Left lobe of liver (tissue), 2 donors: ENCODE results near the gene ANKMY1. TPM values are rescaled to one million over a fixed set of nuclear protein-coding genes. Genes with fewer than 3 reads are reported as not detected.
A peak's percentile ranks its signal among the peaks of the same experiment; 100 is the strongest.

Experiments used
- ATAC-seq: fragments of 200-7000 bp; cut with Tn5 transposase; one replicate; pipeline ENCODE4 v1.9.1; 2020; ENCODE audit warnings: mild to moderate bottlenecking, moderate library complexity
- DNase-seq: peaks from one replicate; pipeline ENCODE4 v3.0.0-alpha.2; 2020; ENCODE audit warnings: low spot score
- total RNA-seq: library from RNA; stranded (reverse); gene quantifications from one replicate; pipeline ENCODE4 v1.2.1, GENCODE V29; 2021
- donor health status: DM: no; HTN: no; CAD: no; lungs with moderate emphysema.
- donor health status: DM: no; HTN: yes; CAD: no.

Gene ANKMY1
- total RNA-seq, 1 donor from 2014 or later = 13.1 TPM

- no peak for ATAC-seq
- DNase-seq = no peak
Measured at GRCh38 chr2:240440251-240440650, 117.5 kb downstream of the ANKMY1 start.

- no peak for ATAC-seq
- DNase-seq = no peak
Measured at GRCh38 chr2:240439698-240440151, 118.1 kb downstream of the ANKMY1 start.

GRCh38 chr2:240438810-240439697 lies 118.7 kb downstream of the ANKMY1 start:
- no peak for DNase-seq
- ATAC-seq = no peak

- peak; percentile 67 for ATAC-seq
Measured at GRCh38 chr2:240437861-240438809, 119.7 kb downstream of the ANKMY1 start.

GRCh38 chr2:240437551-240437860 lies 120.3 kb downstream of the ANKMY1 start:
- ATAC-seq (no peak), DNase-seq (no peak)

More at GRCh38 chr2:240437861-240438809, 119.7 kb downstream of the ANKMY1 start:
- peak; percentile 79 for DNase-seq

GRCh38 chr2:240436683-240437550 lies 120.9 kb downstream of the ANKMY1 start:
- DNase-seq = no peak
- no peak for ATAC-seq

- DNase-seq (no peak), ATAC-seq (peak; percentile 0)
Measured at GRCh38 chr2:240435948-240436682, 121.7 kb downstream of the ANKMY1 start.

- peak; percentile 76 for ATAC-seq
- DNase-seq = peak; percentile 85
Measured at GRCh38 chr2:240435457-240435947, 122.3 kb downstream of the ANKMY1 start, which contains the start of gene GPC1. GPC1 (plus strand) TSS chr2:240435663; CDS start chr2:240435919, 256 bp downstream.

GRCh38 chr2:240434728-240435456 lies 122.9 kb downstream of the ANKMY1 start:
- DNase-seq (peak; percentile 95), ATAC-seq (peak; percentile 83)

- no peak for DNase-seq
- no peak for ATAC-seq
Measured at GRCh38 chr2:240433973-240434727, 123.6 kb downstream of the ANKMY1 start.

GRCh38 chr2:240432820-240433801 lies 124.7 kb downstream of the ANKMY1 start:
- ATAC-seq (no peak), DNase-seq (peak; percentile 41)

- ATAC-seq = no peak
- DNase-seq = no peak
Measured at GRCh38 chr2:240432430-240432819, 125.4 kb downstream of the ANKMY1 start.

- peak; percentile 35 for DNase-seq
- no peak for ATAC-seq
Measured at GRCh38 chr2:240431661-240432424, 125.9 kb downstream of the ANKMY1 start.

GRCh38 chr2:240431271-240431660 lies 126.5 kb downstream of the ANKMY1 start:
- ATAC-seq (no peak), DNase-seq (peak; percentile 33)

GRCh38 chr2:240430595-240430994 lies 127.2 kb downstream of the ANKMY1 start:
- DNase-seq = no peak
- no peak for ATAC-seq

- no peak for ATAC-seq
- DNase-seq = peak; percentile 38
Measured at GRCh38 chr2:240429872-240430491, 127.8 kb downstream of the ANKMY1 start.
